ENCODE measurements around the gene NEUROG3. TPM values are rescaled to one million over a fixed set of nuclear protein-coding genes. Genes with fewer than 3 reads are reported as not detected.
A peak's percentile ranks its signal among the peaks of the same experiment; 100 is the strongest.

The NEUROG3 gene
- total RNA-seq, 4 donors from 2014 or later: 1.1 to 1.2 TPM; not detected in 2

- peaks cover 0 to 3% (median 0%) of the 10 kb centered on the region in 4 donors for H3K9me3 ChIP-seq
- H3K27me3 ChIP-seq: peaks cover 0 to 35% of the 10 kb centered on the region in 2 donors
- no peak overlapping the region for H3K4me3 ChIP-seq
- no peak for DNase-seq
- no peak overlapping the region for H3K27ac ChIP-seq
- TF ChIP-seq CTCF (IDR thresholded peaks at IDR 0.05): no peak
- TF ChIP-seq POLR2A (IDR thresholded peaks at IDR 0.05): no peak
- H3K4me1 ChIP-seq: peaks cover 0 to 18% (median 2%) of the 10 kb centered on the region in 4 donors
- H3K36me3 ChIP-seq: no peaks in the 10 kb centered on the region
Measured at GRCh38 chr10:69576334-69577011, 3.3 kb upstream of the NEUROG3 start.

GRCh38 chr10:69575164-69575722, 2.0 kb upstream of the NEUROG3 start:
- H3K4me3 ChIP-seq: no peak overlapping the region
- H3K36me3 ChIP-seq: no peaks in the 10 kb centered on the region
- DNase-seq: no peak
- no peak for TF ChIP-seq CTCF (IDR thresholded peaks at IDR 0.05)
- TF ChIP-seq POLR2A (IDR thresholded peaks at IDR 0.05): no peak
- peaks cover 0 to 18% (median 2%) of the 10 kb centered on the region in 4 donors for H3K4me1 ChIP-seq
- peaks cover 0 to 39% of the 10 kb centered on the region in 2 donors for H3K27me3 ChIP-seq
- peaks cover 0 to 3% (median 0%) of the 10 kb centered on the region in 4 donors for H3K9me3 ChIP-seq
- H3K27ac ChIP-seq: no peak overlapping the region

GRCh38 chr10:69574571-69574978, 1.4 kb upstream of the NEUROG3 start:
- Histone ChIP-seq H3K36me3 (no peaks in the 10 kb centered on the region), H3K27me3 (peaks cover 0 to 36% of the 10 kb centered on the region in 2 donors), H3K4me3 (no peak overlapping the region), H3K27ac (no peak overlapping the region), H3K4me1 (peaks cover 0 to 18% (median 2%) of the 10 kb centered on the region in 4 donors), H3K9me3 (peaks cover 0 to 3% (median 0%) of the 10 kb centered on the region in 4 donors)
- no peak for DNase-seq
- TF ChIP-seq POLR2A (IDR thresholded peaks at IDR 0.05) (no peak), CTCF (IDR thresholded peaks at IDR 0.05) (no peak)

GRCh38 chr10:69572159-69573055, 815 bp downstream of the NEUROG3 start:
- no peak overlapping the region for H3K27ac ChIP-seq
- H3K27me3 ChIP-seq: peaks cover 0 to 39% of the 10 kb centered on the region in 2 donors
- H3K4me1 ChIP-seq: peaks cover 0 to 18% (median 2%) of the 10 kb centered on the region in 4 donors
- peak overlapping the region; percentile 21 to 44 (median 40) for H3K4me3 ChIP-seq
- DNase-seq: no peak
- no peaks in the 10 kb centered on the region for H3K36me3 ChIP-seq
- H3K9me3 ChIP-seq: peaks cover 0 to 3% (median 0%) of the 10 kb centered on the region in 4 donors
- TF ChIP-seq POLR2A (IDR thresholded peaks at IDR 0.05) (no peak), CTCF (IDR thresholded peaks at IDR 0.05) (no peak)

- DNase-seq: no peak
- no peak for TF ChIP-seq CTCF (IDR thresholded peaks at IDR 0.05)
- TF ChIP-seq POLR2A (IDR thresholded peaks at IDR 0.05): no peak
- Histone ChIP-seq H3K4me1 (peaks cover 0 to 18% (median 2%) of the 10 kb centered on the region in 4 donors), H3K27ac (no peak overlapping the region), H3K36me3 (no peaks in the 10 kb centered on the region), H3K4me3 (peak overlapping the region in 1 of 4 donors; percentile 39), H3K27me3 (peaks cover 0 to 38% of the 10 kb centered on the region in 2 donors), H3K9me3 (peaks cover 0 to 3% (median 0%) of the 10 kb centered on the region in 4 donors)
Measured at GRCh38 chr10:69571618-69572158, 1.5 kb downstream of the NEUROG3 start.
